IPS DF 4.7 (cell line): ENCODE data around the gene TGFBR2.

Source experiments
- DNase-seq: peaks from one replicate; pipeline ENCODE4 v3.0.0-alpha.2; 2013; ENCODE audit warnings: low spot score; ENCODE audit errors: extremely low read depth

TGFBR2 gene

DNA sequence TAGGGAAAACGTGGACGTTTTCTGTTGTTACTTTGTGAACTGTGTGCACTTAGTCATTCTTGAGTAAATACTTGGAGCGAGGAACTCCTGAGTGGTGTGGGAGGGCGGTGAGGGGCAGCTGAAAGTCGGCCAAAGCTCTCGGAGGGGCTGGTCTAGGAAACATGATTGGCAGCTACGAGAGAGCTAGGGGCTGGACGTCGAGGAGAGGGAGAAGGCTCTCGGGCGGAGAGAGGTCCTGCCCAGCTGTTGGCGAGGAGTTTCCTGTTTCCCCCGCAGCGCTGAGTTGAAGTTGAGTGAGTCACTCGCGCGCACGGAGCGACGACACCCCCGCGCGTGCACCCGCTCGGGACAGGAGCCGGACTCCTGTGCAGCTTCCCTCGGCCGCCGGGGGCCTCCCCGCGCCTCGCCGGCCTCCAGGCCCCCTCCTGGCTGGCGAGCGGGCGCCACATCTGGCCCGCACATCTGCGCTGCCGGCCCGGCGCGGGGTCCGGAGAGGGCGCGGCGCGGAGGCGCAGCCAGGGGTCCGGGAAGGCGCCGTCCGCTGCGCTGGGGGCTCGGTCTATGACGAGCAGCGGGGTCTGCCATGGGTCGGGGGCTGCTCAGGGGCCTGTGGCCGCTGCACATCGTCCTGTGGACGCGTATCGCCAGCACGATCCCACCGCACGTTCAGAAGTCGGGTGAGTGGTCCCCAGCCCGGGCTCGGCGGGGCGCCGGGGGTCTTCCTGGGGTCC is at the start of gene TGFBR2:
Gene TGFBR2, plus strand, starts transcription at position 301 of the 731 bp plus-strand sequence. Its CDS starts 283 bp downstream, at position 584.
- peak; percentile 33 for DNase-seq

GRCh38 chr3:30557746-30558303 is 48.6 kb upstream of the TGFBR2 start:
- no peak for DNase-seq

- DNase-seq = no peak
Observed at GRCh38 chr3:30563956-30564355, 42.4 kb upstream of the TGFBR2 start.

GRCh38 chr3:30567139-30567753 is 39.2 kb upstream of the TGFBR2 start:
- no peak for DNase-seq

GRCh38 chr3:30576946-30577345 is 29.5 kb upstream of the TGFBR2 start:
- no peak for DNase-seq

- DNase-seq = no peak
Observed at GRCh38 chr3:30577788-30578187, 28.6 kb upstream of the TGFBR2 start.

GRCh38 chr3:30578479-30578878 is 27.9 kb upstream of the TGFBR2 start:
- no peak for DNase-seq

GRCh38 chr3:30578986-30579579 is 27.3 kb upstream of the TGFBR2 start:
- no peak for DNase-seq

DNA sequence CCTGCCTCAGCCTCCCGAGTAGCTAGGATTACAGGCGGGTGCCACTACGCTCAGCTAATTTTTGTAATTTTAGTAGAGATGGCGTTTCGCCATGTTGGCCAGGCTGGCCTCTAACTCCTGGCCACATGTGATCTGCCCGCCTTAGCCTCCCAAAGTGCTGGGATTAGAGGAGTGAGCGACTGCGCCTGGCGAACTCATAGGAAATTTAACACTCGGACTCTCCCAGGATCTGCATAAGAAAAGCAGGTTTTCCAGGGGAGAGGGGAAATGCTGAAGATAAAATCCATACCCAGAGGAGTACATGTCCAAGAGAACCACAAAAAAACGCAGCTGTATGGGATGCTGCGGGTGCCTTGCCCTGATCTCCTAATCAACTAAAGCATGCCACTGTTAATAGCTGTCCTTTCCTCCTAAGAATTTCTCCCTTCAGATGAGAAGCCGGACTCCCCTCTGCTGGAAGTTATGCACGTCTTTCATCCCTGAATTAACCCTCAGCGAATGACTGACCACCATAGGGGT is 25.3 kb upstream of the TGFBR2 start:
- no peak for DNase-seq

GRCh38 chr3:30581982-30582381 is 24.4 kb upstream of the TGFBR2 start:
- no peak for DNase-seq

DNA sequence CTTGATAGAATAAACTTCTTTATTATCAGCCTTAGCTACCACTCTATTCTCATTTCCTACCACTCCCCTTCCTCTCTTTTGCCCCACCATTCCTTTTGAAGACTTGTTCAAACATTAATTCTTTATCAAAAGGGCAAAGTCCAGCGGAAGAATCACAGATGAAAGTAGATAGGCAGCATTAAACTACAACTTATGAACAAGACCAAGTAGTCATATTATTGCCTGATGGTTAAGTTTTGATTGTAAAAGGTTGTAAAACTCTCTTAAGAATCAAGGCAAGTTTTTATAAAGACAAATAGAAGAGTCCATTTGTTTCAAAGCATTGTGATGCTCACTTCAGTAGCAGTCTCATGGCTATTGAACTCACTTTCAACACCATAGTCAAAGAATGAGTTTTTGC is 22.4 kb upstream of the TGFBR2 start:
- no peak for DNase-seq

GRCh38 chr3:30585654-30586053 is 20.7 kb upstream of the TGFBR2 start:
- no peak for DNase-seq

DNA sequence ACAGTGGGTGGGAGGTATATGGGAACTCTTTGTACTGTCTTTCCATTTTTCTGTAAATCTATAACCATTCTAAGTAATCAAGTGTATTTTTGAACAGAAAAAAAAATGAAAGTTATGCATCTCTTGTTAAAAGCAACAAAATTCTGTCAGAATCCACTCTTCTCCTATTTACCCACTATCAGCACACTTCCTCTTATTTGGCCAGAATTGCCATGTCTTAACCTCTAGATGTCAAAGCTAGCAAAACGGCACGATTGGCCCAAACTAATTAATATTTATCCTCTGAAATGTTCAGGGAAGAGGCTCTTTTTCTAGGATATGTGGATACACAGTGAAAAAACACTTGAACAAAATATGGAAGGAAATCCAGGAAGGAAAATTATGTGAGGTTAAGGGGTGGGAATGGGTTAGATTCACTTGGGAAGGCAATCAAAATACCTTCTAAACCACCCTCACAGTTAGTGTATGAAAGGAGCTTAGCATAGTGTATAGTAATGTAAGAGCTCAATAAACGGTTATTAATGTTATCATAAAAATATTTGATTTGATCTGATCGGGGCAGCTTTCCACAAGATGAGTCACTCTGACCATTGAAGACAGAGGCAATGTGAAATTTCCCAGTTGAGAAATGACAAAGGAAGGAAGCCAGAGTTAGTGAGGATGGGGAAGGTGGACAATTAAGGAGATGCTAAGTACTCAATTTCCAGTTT is 20.1 kb upstream of the TGFBR2 start:
- no peak for DNase-seq

DNA sequence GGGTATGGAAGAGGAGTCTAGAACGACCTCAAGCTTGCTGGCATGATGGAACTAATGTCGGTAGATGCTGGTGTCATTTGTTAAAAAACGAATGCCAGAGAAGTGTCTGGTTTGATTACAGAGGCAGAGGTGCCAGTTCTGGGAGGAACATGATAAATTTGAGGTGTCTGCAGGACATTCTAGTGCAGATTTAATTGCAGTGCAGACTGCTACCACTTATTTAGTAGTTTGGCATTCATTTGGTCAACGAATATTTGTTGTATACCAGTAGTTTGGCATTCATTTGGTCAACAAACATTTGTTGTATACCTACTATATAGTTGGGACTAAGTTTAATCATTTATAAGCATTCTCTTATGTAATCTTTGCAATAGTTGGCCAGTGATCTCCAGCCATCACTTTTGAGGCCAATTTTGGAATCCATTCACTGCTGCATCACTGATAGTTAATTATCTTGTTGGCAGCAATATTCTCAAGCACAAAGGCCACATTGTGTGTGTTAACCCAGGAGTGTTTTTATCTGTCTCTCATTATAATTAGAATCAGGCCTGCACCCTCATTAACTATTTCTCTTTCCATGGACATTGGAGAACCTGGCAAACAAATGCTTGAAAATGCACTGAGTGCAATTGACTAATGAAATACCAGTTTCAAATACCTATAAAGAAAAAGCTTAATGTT is 19.5 kb upstream of the TGFBR2 start:
- DNase-seq = no peak

DNA sequence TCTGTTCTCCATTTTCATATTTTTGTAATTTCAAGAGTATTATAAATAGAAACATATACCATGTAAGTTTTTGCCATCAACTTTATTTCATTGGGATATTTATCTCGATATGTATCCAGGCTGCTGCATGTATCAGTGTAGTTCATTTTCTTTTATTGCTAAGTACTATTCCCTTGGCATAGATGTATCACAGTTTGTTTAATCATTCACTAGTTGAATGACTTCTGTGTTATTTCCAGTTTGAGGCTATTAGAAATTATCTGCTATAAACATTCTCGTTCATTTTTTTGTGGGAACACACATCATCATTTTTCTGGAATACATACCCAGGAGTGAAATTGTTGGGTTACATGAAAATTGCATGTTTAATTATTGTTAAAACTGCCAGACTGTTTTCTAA is 18.5 kb upstream of the TGFBR2 start:
- no peak for DNase-seq

DNA sequence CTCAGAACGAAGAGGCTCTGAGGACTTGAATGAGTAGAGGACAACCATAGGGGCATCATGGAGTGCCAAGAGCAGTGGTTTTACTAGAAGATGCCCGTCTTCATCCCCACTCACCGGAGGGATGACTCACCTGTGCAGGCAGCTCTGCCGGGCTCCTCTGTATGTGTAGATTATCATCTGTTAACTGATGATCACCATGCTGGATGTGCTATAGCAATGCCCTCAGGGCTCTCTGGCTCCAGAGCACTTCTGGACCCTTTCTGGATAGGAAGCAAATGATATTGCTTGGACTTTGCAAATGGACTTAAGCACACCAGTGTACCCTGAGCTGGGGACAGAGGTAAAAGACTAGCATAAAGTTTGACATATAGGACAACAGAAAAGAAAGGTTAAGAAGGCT is 10.2 kb upstream of the TGFBR2 start:
- DNase-seq = no peak

GRCh38 chr3:30597131-30597768 is 9.2 kb upstream of the TGFBR2 start:
- no peak for DNase-seq

DNA sequence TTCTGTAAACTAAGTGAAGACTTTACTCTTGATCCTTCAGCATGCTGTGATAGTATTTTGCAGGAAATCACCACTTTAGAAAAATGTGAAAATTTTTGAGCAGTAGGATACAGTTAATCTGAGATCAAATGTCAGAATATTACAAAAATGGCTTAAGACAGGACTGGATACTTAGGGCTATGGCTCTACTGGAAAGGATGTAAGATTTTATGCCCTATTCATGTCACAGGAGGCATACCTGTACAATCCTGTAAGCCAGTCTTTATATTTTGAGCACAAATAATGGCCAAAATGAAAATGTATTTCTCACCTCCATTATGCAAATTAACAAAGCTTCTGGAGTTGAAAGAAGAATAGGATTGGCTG is 8.6 kb upstream of the TGFBR2 start:
- no peak for DNase-seq

DNA sequence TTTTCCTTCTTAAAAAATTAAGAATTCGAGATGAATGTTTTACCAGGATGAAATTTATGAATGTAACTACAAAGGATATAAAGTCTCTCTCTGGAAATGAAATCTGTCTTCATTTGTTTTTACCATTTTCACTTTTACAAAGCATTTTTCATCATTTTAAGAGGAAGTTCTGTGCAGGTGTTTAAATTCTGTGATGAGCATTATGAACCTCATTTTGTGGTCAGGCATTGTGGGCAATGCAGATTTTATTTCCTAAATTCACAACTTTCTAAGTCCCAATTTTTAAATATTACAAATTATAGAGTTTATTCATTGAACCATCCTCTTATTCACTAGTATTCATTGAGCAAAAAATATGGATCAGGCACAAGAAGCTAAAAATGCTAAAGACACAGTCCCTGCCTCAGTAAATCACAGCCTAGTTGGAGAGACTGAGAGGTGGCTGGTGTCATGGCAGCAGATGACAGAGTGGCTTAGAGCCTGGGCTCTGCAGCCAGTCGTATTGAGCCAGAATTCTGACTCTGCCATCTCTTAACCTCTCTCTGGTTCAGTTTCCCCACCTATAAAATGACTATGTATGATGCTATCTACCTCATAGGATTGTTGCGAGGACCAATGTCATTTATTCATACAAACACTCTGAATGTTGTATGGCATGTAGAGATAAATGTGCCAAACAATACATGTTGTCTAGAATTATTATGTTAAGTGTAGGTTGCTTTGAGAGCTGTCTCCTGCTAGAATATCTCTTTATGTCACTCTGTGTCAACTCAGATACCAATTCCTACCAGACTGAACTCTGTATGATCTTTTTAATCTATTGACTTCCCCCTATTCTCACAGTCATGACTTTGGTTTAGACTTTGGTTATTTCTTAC is 7.5 kb upstream of the TGFBR2 start:
- no peak for DNase-seq

DNA sequence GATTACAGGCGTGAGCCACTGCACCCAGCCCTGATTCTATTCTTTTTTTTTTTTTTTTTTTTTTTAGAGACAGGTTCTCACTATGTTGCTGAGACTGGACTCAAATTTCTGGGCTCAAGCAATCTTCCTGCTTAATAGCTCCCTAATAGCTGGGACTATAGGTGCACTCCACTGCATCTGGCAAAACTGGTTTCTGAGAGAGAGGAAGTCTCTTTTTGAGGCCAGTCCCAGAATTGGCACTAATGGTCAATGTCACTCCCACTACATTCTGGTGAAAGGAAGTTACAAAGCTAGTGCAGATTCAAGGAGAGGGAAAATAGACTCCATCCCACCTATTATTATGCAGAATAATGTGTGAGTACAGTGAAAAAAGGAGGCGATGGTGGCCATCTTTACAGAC is 5.8 kb upstream of the TGFBR2 start:
- no peak for DNase-seq
